Mesendoderm (in vitro differentiated cells): ENCODE data around the gene DNAI2.

Experiments used
- DNase-seq: peaks from one replicate; pipeline ENCODE4 v3.0.0; 2013
- H2AK5ac ChIP-seq: 2 replicates; pipeline ENCODE4 v1.6.1; 2013; ENCODE audit warnings: low read length, inconsistent platforms
- H2BK120ac ChIP-seq: 2 replicates; pipeline ENCODE4 v1.6.1; 2013; ENCODE audit warnings: low read depth, mild to moderate bottlenecking, low read length, moderate library complexity, mixed read lengths
- H2BK15ac ChIP-seq: replicated peaks from 2 replicates; pipeline ENCODE4 v1.6.1; 2013; ENCODE audit warnings: low read depth, mild to moderate bottlenecking, moderate library complexity
- H2BK5ac ChIP-seq: 2 replicates; pipeline ENCODE4 v1.6.1; 2013; ENCODE audit warnings: low read length, inconsistent platforms
- H3K18ac ChIP-seq: 2 replicates; pipeline ENCODE4 v1.6.1; 2013; ENCODE audit warnings: mild to moderate bottlenecking, low read length, mixed read lengths
- H3K23ac ChIP-seq: one replicate; pipeline ENCODE4 v1.6.1; 2013; ENCODE audit warnings: low read length
- H3K27ac ChIP-seq: 2 replicates; pipeline ENCODE4 v1.5.1; 2013; ENCODE audit warnings: low read depth, mild to moderate bottlenecking, inconsistent platforms, low read length, moderate library complexity
- H3K27me3 ChIP-seq: 2 replicates; pipeline ENCODE4 v1.6.1; 2013; ENCODE audit warnings: low read length, control low read depth, mild to moderate bottlenecking, inconsistent platforms; ENCODE audit not compliant: insufficient read depth, poor library complexity
- H3K36me3 ChIP-seq: 2 replicates; pipeline ENCODE4 v1.6.1; 2013; ENCODE audit warnings: low read length, inconsistent platforms; ENCODE audit not compliant: control insufficient read depth, insufficient read depth
- H3K4ac ChIP-seq: one replicate; pipeline ENCODE4 v1.6.1; 2013; ENCODE audit warnings: low read depth, mild to moderate bottlenecking, low read length, moderate library complexity
- H3K4me1 ChIP-seq: 2 replicates; pipeline ENCODE4 v1.6.1; 2013; ENCODE audit warnings: low read depth, low read length, inconsistent platforms; ENCODE audit not compliant: control insufficient read depth
- H3K4me2 ChIP-seq: 2 replicates; pipeline ENCODE4 v1.6.1; 2013; ENCODE audit warnings: low read length
- H3K4me3 ChIP-seq: 2 replicates; pipeline ENCODE4 v1.5.1; 2013; ENCODE audit warnings: mild to moderate bottlenecking, low read length
- H3K56ac ChIP-seq: one replicate; pipeline ENCODE4 v1.6.1; 2013; ENCODE audit warnings: low read length
- H3K79me1 ChIP-seq: 2 replicates; pipeline ENCODE4 v1.6.1; 2013; ENCODE audit warnings: low read length, inconsistent platforms
- H3K79me2 ChIP-seq: 2 replicates; pipeline ENCODE4 v1.6.1; 2013; ENCODE audit warnings: mild to moderate bottlenecking, low read length; ENCODE audit not compliant: control insufficient read depth, insufficient read depth
- H3K9ac ChIP-seq: 2 replicates; pipeline ENCODE4 v1.6.1; 2013; ENCODE audit warnings: low read length, inconsistent platforms
- H4K5ac ChIP-seq: one replicate; pipeline ENCODE4 v1.6.1; 2013; ENCODE audit warnings: low read length
- H4K8ac ChIP-seq: one replicate; pipeline ENCODE4 v1.6.1; 2013; ENCODE audit warnings: low read depth, mild to moderate bottlenecking, control low read depth, low read length, moderate library complexity
- WGBS: extraction: QIAGEN DNeasy Blood & Tissue Kit; methylation state at CpG from one replicate; pipeline ENCODE4 v1.1.7; 2013; ENCODE audit warnings: low lambda C conversion rate, missing lambda C conversion rate; ENCODE audit not compliant: insufficient coverage; ENCODE audit errors: extremely low coverage; 5-methylcytosine and 5-hydroxymethylcytosine counted together

Gene DNAI2

GRCh38 chr17:74336307-74336706 lies 62.3 kb downstream of the DNAI2 start:
- Histone ChIP-seq H3K4me3 (no peak overlapping the region), H2BK120ac (no peak overlapping the region), H2BK5ac (no peak overlapping the region), H3K27ac (no peak overlapping the region), H4K8ac (no peak overlapping the region), H3K36me3 (no peaks in the 10 kb centered on the region), H3K9ac (no peak overlapping the region), H3K4me1 (no peaks in the 10 kb centered on the region), H3K23ac (no peak overlapping the region), H2AK5ac (no peak overlapping the region), H2BK15ac (no peak overlapping the region), H3K4me2 (no peak overlapping the region), H3K56ac (no peak overlapping the region), H3K27me3 (no peaks in the 10 kb centered on the region), H3K18ac (no peak overlapping the region), H3K79me2 (no peaks in the 10 kb centered on the region), H4K5ac (no peak overlapping the region), H3K4ac (no peak overlapping the region), H3K79me1 (no peaks in the 10 kb centered on the region)
- no CpG with 5 or more reads among the region's 7 CpGs for WGBS
- no peak for DNase-seq

GRCh38 chr17:74337834-74338500 lies 63.9 kb downstream of the DNAI2 start:
- no peak overlapping the region for H3K27ac ChIP-seq
- H3K36me3 ChIP-seq = no peaks in the 10 kb centered on the region
- H3K4me3 ChIP-seq = no peak overlapping the region
- no peaks in the 10 kb centered on the region for H3K79me2 ChIP-seq
- no peak overlapping the region for H4K8ac ChIP-seq
- H2BK120ac ChIP-seq = no peak overlapping the region
- H3K56ac ChIP-seq = no peak overlapping the region
- no peak overlapping the region for H3K4me2 ChIP-seq
- no peak overlapping the region for H2AK5ac ChIP-seq
- no peak overlapping the region for H2BK5ac ChIP-seq
- no peak overlapping the region for H3K4ac ChIP-seq
- no peaks in the 10 kb centered on the region for H3K4me1 ChIP-seq
- H3K9ac ChIP-seq = no peak overlapping the region
- H3K79me1 ChIP-seq = no peaks in the 10 kb centered on the region
- no peak overlapping the region for H3K23ac ChIP-seq
- no peaks in the 10 kb centered on the region for H3K27me3 ChIP-seq
- H3K18ac ChIP-seq = no peak overlapping the region
- no CpG with 5 or more reads among the region's 12 CpGs for WGBS
- H4K5ac ChIP-seq = no peak overlapping the region
- DNase-seq = no peak
- no peak overlapping the region for H2BK15ac ChIP-seq

GRCh38 chr17:74339537-74340195 lies 65.6 kb downstream of the DNAI2 start:
- Histone ChIP-seq H3K18ac (no peak overlapping the region), H3K56ac (no peak overlapping the region), H2BK120ac (no peak overlapping the region), H3K4me1 (no peaks in the 10 kb centered on the region), H3K4me2 (no peak overlapping the region), H3K79me1 (no peaks in the 10 kb centered on the region), H3K27me3 (no peaks in the 10 kb centered on the region), H3K23ac (no peak overlapping the region), H4K5ac (no peak overlapping the region), H3K9ac (no peak overlapping the region), H3K4me3 (no peak overlapping the region), H2AK5ac (no peak overlapping the region), H3K27ac (no peak overlapping the region), H3K4ac (no peak overlapping the region), H3K36me3 (no peaks in the 10 kb centered on the region), H2BK15ac (no peak overlapping the region), H4K8ac (no peak overlapping the region), H3K79me2 (no peaks in the 10 kb centered on the region), H2BK5ac (no peak overlapping the region)
- DNase-seq = no peak
- WGBS = no CpG with 5 or more reads among the region's 19 CpGs

- no CpG with 5 or more reads among the region's 13 CpGs for WGBS
Measured at GRCh38 chr17:74340470-74341023, 66.5 kb downstream of the DNAI2 start.

GRCh38 chr17:74342224-74342623 lies 68.2 kb downstream of the DNAI2 start:
- Histone ChIP-seq H2BK120ac (no peak overlapping the region), H3K27ac (no peak overlapping the region), H3K4me1 (no peaks in the 10 kb centered on the region), H4K8ac (no peak overlapping the region), H2BK15ac (no peak overlapping the region), H3K79me2 (no peaks in the 10 kb centered on the region), H3K27me3 (no peaks in the 10 kb centered on the region), H3K56ac (no peak overlapping the region), H3K4me2 (no peak overlapping the region), H2BK5ac (no peak overlapping the region), H3K9ac (no peak overlapping the region), H3K36me3 (no peaks in the 10 kb centered on the region), H3K79me1 (no peaks in the 10 kb centered on the region), H2AK5ac (no peak overlapping the region), H3K23ac (no peak overlapping the region), H3K4ac (no peak overlapping the region), H3K4me3 (no peak overlapping the region), H3K18ac (no peak overlapping the region), H4K5ac (no peak overlapping the region)
- no CpG with 5 or more reads among the region's 10 CpGs for WGBS
- DNase-seq = no peak

More at GRCh38 chr17:74340470-74341023, 66.5 kb downstream of the DNAI2 start:
- no peaks in the 10 kb centered on the region for H3K79me1 ChIP-seq
- no peak overlapping the region for H4K8ac ChIP-seq
- no peak overlapping the region for H3K27ac ChIP-seq
- no peak overlapping the region for H3K18ac ChIP-seq
- no peak overlapping the region for H2BK120ac ChIP-seq
- H2AK5ac ChIP-seq = no peak overlapping the region
- no peak overlapping the region for H4K5ac ChIP-seq
- H2BK15ac ChIP-seq = no peak overlapping the region
- no peaks in the 10 kb centered on the region for H3K79me2 ChIP-seq
- H3K36me3 ChIP-seq = no peaks in the 10 kb centered on the region
- H3K4me1 ChIP-seq = no peaks in the 10 kb centered on the region
- no peak overlapping the region for H3K4me3 ChIP-seq
- H2BK5ac ChIP-seq = no peak overlapping the region
- H3K4me2 ChIP-seq = no peak overlapping the region
- no peak overlapping the region for H3K4ac ChIP-seq
- H3K23ac ChIP-seq = no peak overlapping the region
- no peak overlapping the region for H3K56ac ChIP-seq
- DNase-seq = no peak
- H3K9ac ChIP-seq = no peak overlapping the region
- H3K27me3 ChIP-seq = no peaks in the 10 kb centered on the region
